Subcutaneous preadipocyte (primary cell): ENCODE data around the gene EIF3CL. TPM values are rescaled to one million over a fixed set of nuclear protein-coding genes. Genes with fewer than 3 reads are reported as not detected.

ENCODE experiments used
- small RNA-seq: library from RNA; depleted of rRNA; stranded (forward); fragments of <200 nt; gene quantifications from one replicate; pipeline ENCODE3, GENCODE V24; 2012
- total RNA-seq: library from RNA; depleted of rRNA; stranded (reverse); fragments of >200 nt; gene quantifications from 2 replicates; pipeline ENCODE4 v1.2.3, GENCODE V29; 2012

The EIF3CL gene
- 98.3 and 103 TPM in 2 replicates for total RNA-seq

GRCh38 chr16:28403220-28404072 is at the start of gene EIF3CL:
EIF3CL (minus strand) TSS chr16:28403841; CDS start chr16:28403618, 223 bp downstream.

GRCh38 chr16:28363408-28363807 is 40.2 kb downstream of the EIF3CL start, which contains the start of gene NPIPB6:
NPIPB6 (minus strand) TSS chr16:28363508; CDS start chr16:28362822, 686 bp downstream.

Small RNA genes lying within 50 kb of the gene (small RNA-seq; reads per million reads assigned to genes)
- not detected for gene AC138904.2
- gene MIR6862-1: not detected

Other genes starting within 250 kb of the EIF3CL start
- gene XPO6, start 191.9 kb downstream of the EIF3CL start, total RNA-seq: 95.2 and 143 TPM in 2 replicates
- gene SBK1, start 111.3 kb downstream of the EIF3CL start, total RNA-seq: not detected in 2 replicates
- not detected in 2 replicates for gene NPIPB6, start 40.3 kb downstream of the EIF3CL start, total RNA-seq
- gene NPIPB7, start 68.5 kb upstream of the EIF3CL start, total RNA-seq: not detected in 2 replicates
- 13.2 and 14.3 TPM in 2 replicates for gene CLN3, start 88.2 kb upstream of the EIF3CL start, total RNA-seq
- gene APOBR, start 90.8 kb upstream of the EIF3CL start, total RNA-seq: not detected in 2 replicates
- gene IL27, start 103.0 kb upstream of the EIF3CL start, total RNA-seq: not detected in 2 replicates
- 7.2 and 11.0 TPM in 2 replicates for gene NUPR1, start 135.1 kb upstream of the EIF3CL start, total RNA-seq
- 8.8 and 9.0 TPM in 2 replicates for gene SGF29, start 150.1 kb upstream of the EIF3CL start, total RNA-seq
- not detected in 2 replicates for gene SULT1A2, start 193.2 kb upstream of the EIF3CL start, total RNA-seq
- 0.20 and 0.37 TPM in 2 replicates for gene SULT1A1, start 206.2 kb upstream of the EIF3CL start, total RNA-seq
- gene NPIPB8, start 234.2 kb upstream of the EIF3CL start, total RNA-seq: 0.39 TPM in 1 of 2 replicates, not detected in the other